Measurements from ENCODE around the gene C6orf62. TPM values are rescaled to one million over a fixed set of nuclear protein-coding genes. Genes with fewer than 3 reads are reported as not detected.
"Not testable (repeated sequence)": the region's sequence is repeated elsewhere in the genome, so short reads cannot be mapped to it uniquely, and the experiment has no call there.

The C6orf62 gene
- polyA plus RNA-seq, 4 donors, result 34.3 to 83.4 (median 49.5) TPM

DNA sequence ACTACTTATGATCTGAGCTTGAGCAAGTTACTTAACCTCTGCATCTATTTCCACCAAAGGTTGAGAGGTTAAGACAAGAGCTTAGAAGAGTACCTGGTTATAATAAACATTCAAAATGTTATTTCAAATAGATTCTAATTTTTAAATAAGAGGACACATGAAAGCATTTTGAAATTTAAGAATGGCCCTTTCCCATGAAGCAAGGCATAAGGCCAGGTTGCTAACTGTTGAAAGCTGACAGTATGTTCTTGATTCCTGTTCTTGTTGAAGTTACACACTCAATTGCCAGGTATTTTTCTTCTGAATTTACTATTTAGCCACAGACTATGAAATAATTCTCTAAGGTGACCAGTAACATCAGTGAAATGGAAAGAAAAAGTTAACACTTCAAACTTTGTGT lies 14.5 kb downstream of the C6orf62 start:
- H3K9me3 ChIP-seq (ENCODE audit: control insufficient read depth in 2 of 2, insufficient read depth in 1 of 2, low read depth in 1 of 2, low read length in 1 of 2), result no peaks in the 10 kb centered on the region
- no peak for DNase-seq
- H3K27ac ChIP-seq (ENCODE audit: low read depth in 1 of 3, low read length in 2 of 3), result no peak overlapping the region
- FAIRE-seq, result no peak
- no peaks in the 10 kb centered on the region for H3K4me1 ChIP-seq (ENCODE audit: control insufficient read depth in 3 of 3, insufficient read depth in 2 of 3, low read depth in 1 of 3, low read length in 2 of 3)
- H3K4me3 ChIP-seq (ENCODE audit: low read depth in 1 of 3, low read length in 3 of 3), result no peak overlapping the region
- no peaks in the 10 kb centered on the region for H3K27me3 ChIP-seq (ENCODE audit: control insufficient read depth in 3 of 3, insufficient read depth in 3 of 3, low read length in 3 of 3)
- peaks cover 27 to 31% (median 30%) of the 10 kb centered on the region in 3 donors for H3K36me3 ChIP-seq (ENCODE audit: control insufficient read depth in 3 of 3, insufficient read depth in 2 of 3, low read depth in 1 of 3, low read length in 3 of 3)

DNA sequence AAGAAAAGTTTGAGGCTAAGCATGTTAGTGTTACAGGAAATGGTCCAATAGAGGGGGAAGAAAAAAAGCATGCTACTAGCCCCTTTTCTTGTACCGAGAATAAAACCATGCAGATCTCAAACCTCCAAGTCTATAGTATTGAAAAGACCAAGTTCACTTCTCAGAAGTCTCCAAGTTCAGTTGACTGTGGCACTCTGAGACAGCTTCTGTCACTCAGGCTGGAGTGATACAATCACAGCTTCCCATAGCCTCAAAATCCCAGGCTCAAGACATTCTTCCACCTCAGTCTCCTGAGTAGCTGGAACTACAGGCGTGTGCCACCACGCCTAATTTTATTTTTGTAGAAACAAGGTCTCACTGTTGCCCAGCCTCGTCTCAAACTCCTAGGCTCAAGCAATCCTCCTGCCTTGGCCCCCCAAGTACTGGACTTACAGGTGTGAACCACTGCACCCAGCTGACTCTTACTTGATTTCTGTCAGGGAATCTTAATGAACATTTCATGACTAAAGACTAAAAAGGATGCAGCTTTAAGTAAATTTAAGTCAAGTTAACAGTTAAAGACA lies 16.2 kb downstream of the C6orf62 start:
- no peak for FAIRE-seq
- DNase-seq, result no peak
- peaks cover 20 to 26% (median 24%) of the 10 kb centered on the region in 3 donors for H3K36me3 ChIP-seq (ENCODE audit: control insufficient read depth in 3 of 3, insufficient read depth in 2 of 3, low read depth in 1 of 3, low read length in 3 of 3)
- no peaks in the 10 kb centered on the region for H3K9me3 ChIP-seq (ENCODE audit: control insufficient read depth in 2 of 2, insufficient read depth in 1 of 2, low read depth in 1 of 2, low read length in 1 of 2)
- 65 to 74% (median 71%) methylated on average over 4 of the region's 4 CpGs for WGBS, 3 donors
- H3K4me3 ChIP-seq (ENCODE audit: low read depth in 1 of 3, low read length in 3 of 3), result no peak overlapping the region
- H3K27ac ChIP-seq (ENCODE audit: low read depth in 1 of 3, low read length in 2 of 3), result no peak overlapping the region
- H3K4me1 ChIP-seq (ENCODE audit: control insufficient read depth in 3 of 3, insufficient read depth in 2 of 3, low read depth in 1 of 3, low read length in 2 of 3), result no peaks in the 10 kb centered on the region
- H3K27me3 ChIP-seq (ENCODE audit: control insufficient read depth in 3 of 3, insufficient read depth in 3 of 3, low read length in 3 of 3), result no peaks in the 10 kb centered on the region

DNA sequence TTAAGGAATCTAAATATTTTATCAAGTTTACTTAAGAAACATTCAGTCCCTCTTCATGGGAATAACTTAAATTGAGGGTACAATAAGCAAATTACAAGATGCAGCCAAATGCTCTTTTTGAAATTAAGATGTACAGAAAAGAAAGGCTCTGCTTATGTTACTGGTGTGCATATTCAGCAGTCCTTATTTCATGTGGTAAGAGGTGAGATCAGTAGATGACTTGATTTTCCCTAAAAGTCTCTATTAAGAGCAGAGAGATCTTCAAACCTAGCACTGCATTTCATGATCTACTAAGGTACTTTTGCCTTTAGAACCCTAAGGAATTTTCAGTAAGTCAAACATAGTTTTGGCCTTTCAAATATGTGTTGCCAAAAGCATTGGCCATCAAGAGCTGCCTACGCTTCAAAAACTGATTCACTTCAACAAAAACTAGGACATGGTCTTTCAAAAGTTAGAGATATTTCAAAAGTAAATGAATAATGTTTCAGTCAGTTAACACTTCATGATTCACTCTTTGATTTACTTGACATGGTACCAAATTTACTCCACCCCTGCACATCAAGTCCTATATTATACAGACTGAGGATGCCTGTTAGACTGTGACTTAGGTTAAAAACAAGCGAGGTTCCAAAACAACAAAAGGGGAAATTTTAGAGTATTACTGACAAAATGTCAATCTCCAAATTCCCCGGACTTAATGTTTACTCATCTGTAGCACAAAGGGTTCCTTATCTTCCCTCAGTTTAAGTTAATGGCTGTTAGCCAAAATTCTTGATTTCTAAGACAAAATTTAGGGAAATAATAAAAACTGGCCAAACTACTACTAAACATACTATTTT lies 19.2 kb downstream of the C6orf62 start:
- DNase-seq, result no peak
- Histone ChIP-seq H3K9me3 (ENCODE audit: control insufficient read depth in 2 of 2, insufficient read depth in 1 of 2, low read depth in 1 of 2, low read length in 1 of 2) (no peaks in the 10 kb centered on the region), H3K27ac (ENCODE audit: low read depth in 1 of 3, low read length in 2 of 3) (no peak overlapping the region), H3K4me1 (ENCODE audit: control insufficient read depth in 3 of 3, insufficient read depth in 2 of 3, low read depth in 1 of 3, low read length in 2 of 3) (no peaks in the 10 kb centered on the region), H3K27me3 (ENCODE audit: control insufficient read depth in 3 of 3, insufficient read depth in 3 of 3, low read length in 3 of 3) (no peaks in the 10 kb centered on the region), H3K36me3 (ENCODE audit: control insufficient read depth in 3 of 3, insufficient read depth in 2 of 3, low read depth in 1 of 3, low read length in 3 of 3) (peaks cover 7 to 12% (median 11%) of the 10 kb centered on the region in 3 donors), H3K4me3 (ENCODE audit: low read depth in 1 of 3, low read length in 3 of 3) (no peak overlapping the region)
- 44 to 60% (median 46%) methylated on average over 3 of the region's 3 CpGs for WGBS, 3 donors
- FAIRE-seq, result no peak

DNA sequence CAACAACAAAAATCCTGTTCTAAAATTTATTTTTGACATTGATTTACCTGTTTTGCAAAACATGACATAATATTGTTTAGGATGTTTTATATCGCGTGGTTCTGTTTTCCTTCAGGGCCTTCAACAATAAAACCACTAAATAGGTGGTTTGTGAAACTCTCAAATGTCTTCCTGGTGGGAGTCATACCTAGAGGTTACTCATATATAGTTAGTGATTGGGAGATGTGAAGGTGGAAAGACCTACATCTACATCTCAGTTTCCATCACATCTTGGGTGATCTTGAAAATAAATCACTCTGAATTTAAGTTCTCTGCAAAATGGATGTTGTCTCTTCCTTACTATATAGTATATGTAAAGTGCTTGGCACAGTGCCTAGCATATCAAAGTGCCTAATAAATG lies 22.9 kb downstream of the C6orf62 start:
- peaks cover 0 to 8% (median 0%) of the 10 kb centered on the region in 3 donors for H3K4me1 ChIP-seq (ENCODE audit: control insufficient read depth in 3 of 3, insufficient read depth in 2 of 3, low read depth in 1 of 3, low read length in 2 of 3)
- 91 to 95% (median 94%) methylated on average over 2 of the region's 2 CpGs for WGBS, 3 donors
- no peak for DNase-seq
- no peak for FAIRE-seq
- H3K27me3 ChIP-seq (ENCODE audit: control insufficient read depth in 3 of 3, insufficient read depth in 3 of 3, low read length in 3 of 3), result no peaks in the 10 kb centered on the region
- peaks cover 0 to 4% (median 1%) of the 10 kb centered on the region in 3 donors for H3K36me3 ChIP-seq (ENCODE audit: control insufficient read depth in 3 of 3, insufficient read depth in 2 of 3, low read depth in 1 of 3, low read length in 3 of 3)
- H3K27ac ChIP-seq (ENCODE audit: low read depth in 1 of 3, low read length in 2 of 3), result no peak overlapping the region
- H3K4me3 ChIP-seq (ENCODE audit: low read depth in 1 of 3, low read length in 3 of 3), result no peak overlapping the region
- no peaks in the 10 kb centered on the region for H3K9me3 ChIP-seq (ENCODE audit: control insufficient read depth in 2 of 2, insufficient read depth in 1 of 2, low read depth in 1 of 2, low read length in 1 of 2)

DNA sequence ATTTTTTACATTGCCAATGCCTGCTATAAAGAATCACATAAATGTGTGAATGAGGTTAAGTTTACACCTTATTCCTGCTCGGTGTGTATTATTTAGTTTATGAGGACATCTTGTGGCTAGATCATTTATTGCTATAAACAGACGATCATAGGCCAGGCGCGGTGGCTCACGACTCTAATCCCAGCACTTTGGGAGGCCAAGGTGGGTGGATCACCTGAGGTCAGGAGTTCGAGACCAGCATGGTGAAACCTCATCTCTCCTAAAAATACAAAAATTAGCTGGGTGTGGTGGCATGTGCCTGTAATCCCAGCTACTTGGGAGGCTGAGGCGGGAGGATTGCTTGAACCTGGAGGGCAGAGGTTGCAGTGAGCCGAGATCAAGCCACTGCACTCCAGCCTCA lies 23.3 kb downstream of the C6orf62 start:
- not testable (repeated sequence) for H3K27me3 ChIP-seq (ENCODE audit: control insufficient read depth in 3 of 3, insufficient read depth in 3 of 3, low read length in 3 of 3); FAIRE-seq; H3K4me3 ChIP-seq (ENCODE audit: low read depth in 1 of 3, low read length in 3 of 3); H3K27ac ChIP-seq (ENCODE audit: low read depth in 1 of 3, low read length in 2 of 3); H3K36me3 ChIP-seq (ENCODE audit: control insufficient read depth in 3 of 3, insufficient read depth in 2 of 3, low read depth in 1 of 3, low read length in 3 of 3); H3K9me3 ChIP-seq (ENCODE audit: control insufficient read depth in 2 of 2, insufficient read depth in 1 of 2, low read depth in 1 of 2, low read length in 1 of 2)
- H3K4me1 ChIP-seq (ENCODE audit: control insufficient read depth in 3 of 3, insufficient read depth in 2 of 3, low read depth in 1 of 3, low read length in 2 of 3), result peaks cover 0 to 13% (median 0%) of the 10 kb centered on the region in 3 donors
- peak; percentile 64 to 69 for DNase-seq
- WGBS, 3 donors, result 23 to 32% (median 25%) methylated on average over 8 of the region's 8 CpGs

DNA sequence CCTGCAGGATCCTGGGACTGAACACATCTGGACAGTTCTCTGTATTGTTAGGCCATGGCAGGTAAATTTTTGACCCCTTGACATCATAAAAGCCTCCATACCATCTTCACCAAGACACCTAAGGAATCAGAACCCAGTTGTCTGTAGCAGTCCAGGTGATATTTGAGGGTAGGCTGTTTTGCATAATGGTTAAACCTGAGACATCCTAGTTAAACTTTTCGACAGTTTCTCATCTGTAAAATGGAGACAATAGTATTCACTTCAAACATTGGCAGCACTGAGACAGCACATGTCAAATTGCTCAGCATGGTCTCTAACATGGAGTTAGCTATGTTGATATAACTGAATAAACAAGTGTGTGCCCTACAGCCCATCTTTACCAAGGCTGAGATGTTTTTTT lies 24.8 kb downstream of the C6orf62 start:
- H3K27me3 ChIP-seq (ENCODE audit: control insufficient read depth in 3 of 3, insufficient read depth in 3 of 3, low read length in 3 of 3), result no peaks in the 10 kb centered on the region
- no peak for DNase-seq
- H3K9me3 ChIP-seq (ENCODE audit: control insufficient read depth in 2 of 2, insufficient read depth in 1 of 2, low read depth in 1 of 2, low read length in 1 of 2), result no peaks in the 10 kb centered on the region
- 85 to 94% (median 92%) methylated on average over 1 of the region's 1 CpG for WGBS, 3 donors
- H3K36me3 ChIP-seq (ENCODE audit: control insufficient read depth in 3 of 3, insufficient read depth in 2 of 3, low read depth in 1 of 3, low read length in 3 of 3), result peaks cover 0 to 4% (median 0%) of the 10 kb centered on the region in 3 donors
- FAIRE-seq, result no peak
- H3K4me1 ChIP-seq (ENCODE audit: control insufficient read depth in 3 of 3, insufficient read depth in 2 of 3, low read depth in 1 of 3, low read length in 2 of 3), result peaks cover 0 to 14% (median 0%) of the 10 kb centered on the region in 3 donors
- no peak overlapping the region for H3K4me3 ChIP-seq (ENCODE audit: low read depth in 1 of 3, low read length in 3 of 3)
- no peak overlapping the region for H3K27ac ChIP-seq (ENCODE audit: low read depth in 1 of 3, low read length in 2 of 3)

DNA sequence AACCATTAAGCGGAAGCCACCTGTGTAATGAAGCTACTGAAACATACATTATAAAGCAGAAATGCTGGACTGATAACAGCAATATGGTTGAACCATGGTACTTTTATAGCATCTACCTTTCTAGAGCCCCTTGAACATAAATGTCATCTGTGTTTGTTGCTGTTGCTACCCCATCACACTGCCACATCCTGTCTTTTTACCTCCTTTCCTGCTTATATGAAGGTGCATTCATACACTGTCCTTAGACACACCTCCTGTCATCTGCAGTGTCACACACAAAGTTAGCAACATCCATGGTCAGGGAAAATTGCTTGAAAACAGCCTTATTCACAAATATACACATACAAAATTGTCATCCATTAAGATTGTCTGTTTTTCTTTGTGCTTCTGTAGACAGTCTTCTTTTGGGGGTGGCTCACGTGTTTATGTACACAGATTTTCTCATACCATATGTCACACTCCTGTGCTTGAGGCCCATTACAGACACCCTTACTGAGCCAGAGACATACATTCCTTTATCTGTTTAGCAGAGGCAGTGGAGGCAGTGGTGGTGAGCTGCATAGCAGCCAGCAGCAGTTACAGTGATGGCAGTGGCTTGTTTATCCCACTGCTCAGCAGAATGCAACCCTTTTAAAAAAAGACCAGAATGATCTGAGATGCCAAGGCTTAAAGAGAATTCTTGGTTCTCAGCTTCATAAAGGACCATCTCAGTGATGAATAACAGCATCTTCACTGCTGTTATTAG lies 25.9 kb downstream of the C6orf62 start:
- H3K9me3 ChIP-seq (ENCODE audit: control insufficient read depth in 2 of 2, insufficient read depth in 1 of 2, low read depth in 1 of 2, low read length in 1 of 2), result no peaks in the 10 kb centered on the region
- 87 to 91% (median 90%) methylated on average over 2 of the region's 2 CpGs for WGBS, 3 donors
- no peaks in the 10 kb centered on the region for H3K36me3 ChIP-seq (ENCODE audit: control insufficient read depth in 3 of 3, insufficient read depth in 2 of 3, low read depth in 1 of 3, low read length in 3 of 3)
- FAIRE-seq (no peak), DNase-seq (no peak)
- H3K27me3 ChIP-seq (ENCODE audit: control insufficient read depth in 3 of 3, insufficient read depth in 3 of 3, low read length in 3 of 3), result no peaks in the 10 kb centered on the region
- no peak overlapping the region for H3K27ac ChIP-seq (ENCODE audit: low read depth in 1 of 3, low read length in 2 of 3)
- H3K4me3 ChIP-seq (ENCODE audit: low read depth in 1 of 3, low read length in 3 of 3), result no peak overlapping the region
- H3K4me1 ChIP-seq (ENCODE audit: control insufficient read depth in 3 of 3, insufficient read depth in 2 of 3, low read depth in 1 of 3, low read length in 2 of 3), result peaks cover 0 to 14% (median 0%) of the 10 kb centered on the region in 3 donors

DNA sequence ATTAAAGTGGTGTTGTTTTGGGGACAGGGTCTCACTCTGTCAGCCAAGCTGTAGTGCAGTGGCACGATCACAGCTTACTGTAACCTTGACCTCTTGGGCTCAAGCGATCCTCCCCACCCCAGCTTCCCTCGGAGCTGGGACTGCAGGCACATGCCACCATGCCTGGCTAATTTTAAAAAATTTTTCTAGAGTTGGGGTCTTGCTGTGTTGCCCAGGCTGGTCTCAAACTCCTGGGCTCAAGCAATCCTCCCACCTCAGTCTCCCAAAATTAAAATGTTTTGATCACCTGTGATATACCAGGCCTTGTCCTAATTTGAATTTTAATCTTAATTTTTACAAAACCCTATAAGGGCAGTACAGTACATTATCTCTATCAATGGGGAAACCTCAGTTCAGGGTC lies 26.5 kb downstream of the C6orf62 start:
- no peak for DNase-seq
- no peaks in the 10 kb centered on the region for H3K27me3 ChIP-seq (ENCODE audit: control insufficient read depth in 3 of 3, insufficient read depth in 3 of 3, low read length in 3 of 3)
- no peak overlapping the region for H3K27ac ChIP-seq (ENCODE audit: low read depth in 1 of 3, low read length in 2 of 3)
- no peak overlapping the region for H3K4me3 ChIP-seq (ENCODE audit: low read depth in 1 of 3, low read length in 3 of 3)
- WGBS, 3 donors, result 84 to 93% (median 93%) methylated on average over 3 of the region's 3 CpGs
- H3K9me3 ChIP-seq (ENCODE audit: control insufficient read depth in 2 of 2, insufficient read depth in 1 of 2, low read depth in 1 of 2, low read length in 1 of 2), result no peaks in the 10 kb centered on the region
- H3K36me3 ChIP-seq (ENCODE audit: control insufficient read depth in 3 of 3, insufficient read depth in 2 of 3, low read depth in 1 of 3, low read length in 3 of 3), result no peaks in the 10 kb centered on the region
- no peak for FAIRE-seq
- H3K4me1 ChIP-seq (ENCODE audit: control insufficient read depth in 3 of 3, insufficient read depth in 2 of 3, low read depth in 1 of 3, low read length in 2 of 3), result peaks cover 0 to 14% (median 0%) of the 10 kb centered on the region in 3 donors
